HAP-1 (cell line): ENCODE data around the gene HOXC5.

Source experiments
- DNase-seq, 2 experiments: peaks; one replicate each; pipeline ENCODE4 v3.0.0-alpha.2; 2016 to 2020; ENCODE audit warnings: low spot score in 2 of 2
- H3K27me3 ChIP-seq: fragments of 250-450 bp; sonication (Bioruptor Pico); 2 replicates; pipeline ENCODE4 v1.5.1; 2020; ENCODE audit warnings: low read depth, mild to moderate bottlenecking, moderate library complexity
- H3K36me3 ChIP-seq: fragments of 250-450 bp; sonication (Bioruptor Pico); replicated peaks from 2 replicates; pipeline ENCODE4 v1.5.1; 2020; ENCODE audit warnings: mild to moderate bottlenecking
- H3K4me1 ChIP-seq: fragments of 250-450 bp; sonication (Bioruptor Pico); 2 replicates; pipeline ENCODE4 v1.5.1; 2020; ENCODE audit warnings: mild to moderate bottlenecking
- H3K4me3 ChIP-seq: fragments of 250-450 bp; sonication (Bioruptor Pico); 2 replicates; pipeline ENCODE4 v1.5.1; 2020; ENCODE audit warnings: mild to moderate bottlenecking, moderate library complexity
- H3K9me3 ChIP-seq: fragments of 250-450 bp; sonication (Bioruptor Pico); 2 replicates; pipeline ENCODE4 v1.5.1; 2020; ENCODE audit warnings: mild to moderate bottlenecking, moderate library complexity
- in situ Hi-C: fragments of 300-500 bp; cut with MboI; formaldehyde crosslinking; loops from 3 replicates; pipeline ENCODE4 v1.14.3; 2020; ENCODE audit warnings: low sequenced_read_pairs, inconsistent platforms, mixed read lengths

HOXC5 gene

GRCh38 chr12:54015018-54015931 lies 17.6 kb upstream of the HOXC5 start:
- H3K4me1 ChIP-seq, result peaks cover 23% of the 10 kb centered on the region
- H3K4me3 ChIP-seq, result no peak overlapping the region
- in situ Hi-C loops, result no loop called here
- no peaks in the 10 kb centered on the region for H3K36me3 ChIP-seq
- H3K27me3 ChIP-seq, result no peaks in the 10 kb centered on the region
- DNase-seq, result no peak
- no peaks in the 10 kb centered on the region for H3K9me3 ChIP-seq

DNA sequence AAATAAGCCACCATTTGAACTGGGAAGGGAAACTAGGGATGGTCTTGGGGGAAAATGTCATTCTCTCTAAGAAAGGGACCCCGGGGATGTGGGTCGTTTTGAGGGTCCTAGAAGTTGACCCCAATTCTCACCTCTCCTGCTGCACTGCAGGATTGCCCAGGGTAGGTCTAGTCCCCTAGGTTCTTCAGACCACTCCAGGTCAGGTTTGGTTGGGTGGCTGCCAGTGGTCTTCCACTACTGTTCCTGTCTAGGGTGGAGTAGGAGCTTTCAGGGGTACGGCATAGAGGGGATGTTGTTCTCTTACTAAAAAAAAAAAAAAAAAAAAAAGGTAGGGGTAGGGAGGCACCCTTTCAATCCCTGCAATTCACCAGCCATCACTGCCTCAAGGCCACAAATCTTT lies 16.8 kb upstream of the HOXC5 start:
- no peak for DNase-seq
- Histone ChIP-seq H3K9me3 (no peaks in the 10 kb centered on the region), H3K4me1 (peaks cover 22% of the 10 kb centered on the region), H3K36me3 (no peaks in the 10 kb centered on the region), H3K4me3 (peak overlapping the region; percentile 60), H3K27me3 (no peaks in the 10 kb centered on the region)
- in situ Hi-C loops, result no loop called here

DNA sequence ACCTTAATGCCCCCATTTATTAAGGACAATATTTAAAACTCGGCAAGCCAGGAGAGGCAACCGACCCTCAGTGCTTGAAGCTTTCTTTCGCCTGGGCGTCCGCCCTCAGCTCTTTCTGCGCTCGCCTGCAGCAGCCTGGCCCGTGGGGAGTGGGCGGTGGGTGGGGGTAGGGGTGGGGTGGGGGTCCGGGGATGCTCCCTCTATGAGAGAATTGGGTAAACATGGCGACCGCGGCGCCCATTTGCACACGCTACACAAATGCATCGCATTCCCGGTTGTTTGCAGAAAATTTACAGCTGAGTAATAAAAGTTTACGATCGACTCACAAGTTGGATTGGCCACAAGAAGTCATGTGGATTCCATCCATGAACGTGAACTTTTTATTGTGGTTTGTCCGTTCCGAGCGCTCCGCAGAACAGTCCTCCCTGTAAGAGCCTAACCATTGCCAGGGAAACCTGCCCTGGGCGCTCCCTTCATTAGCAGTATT lies 16.3 kb upstream of the HOXC5 start:
- no peaks in the 10 kb centered on the region for H3K27me3 ChIP-seq
- H3K4me1 ChIP-seq, result peaks cover 18% of the 10 kb centered on the region
- H3K36me3 ChIP-seq, result no peaks in the 10 kb centered on the region
- peak; percentile 69 to 76 for DNase-seq
- H3K9me3 ChIP-seq, result no peaks in the 10 kb centered on the region
- peak overlapping the region; percentile 60 for H3K4me3 ChIP-seq
- in situ Hi-C loops, result no loop called here

GRCh38 chr12:54017027-54017788 lies 15.6 kb upstream of the HOXC5 start:
- Histone ChIP-seq H3K4me1 (peaks cover 17% of the 10 kb centered on the region), H3K9me3 (no peaks in the 10 kb centered on the region), H3K36me3 (no peaks in the 10 kb centered on the region), H3K27me3 (no peaks in the 10 kb centered on the region), H3K4me3 (peak overlapping the region; percentile 60)
- DNase-seq, result peak; percentile 63 to 67
- in situ Hi-C loops, result no loop called here

- H3K9me3 ChIP-seq, result no peaks in the 10 kb centered on the region
- peak overlapping the region; percentile 60 for H3K4me3 ChIP-seq
- DNase-seq, result peak; percentile 88 to 96
- H3K36me3 ChIP-seq, result no peaks in the 10 kb centered on the region
- peaks cover 17% of the 10 kb centered on the region for H3K4me1 ChIP-seq
- no peaks in the 10 kb centered on the region for H3K27me3 ChIP-seq
- in situ Hi-C loops, result no loop called here
Observed at GRCh38 chr12:54017878-54018467, 14.9 kb upstream of the HOXC5 start.

DNA sequence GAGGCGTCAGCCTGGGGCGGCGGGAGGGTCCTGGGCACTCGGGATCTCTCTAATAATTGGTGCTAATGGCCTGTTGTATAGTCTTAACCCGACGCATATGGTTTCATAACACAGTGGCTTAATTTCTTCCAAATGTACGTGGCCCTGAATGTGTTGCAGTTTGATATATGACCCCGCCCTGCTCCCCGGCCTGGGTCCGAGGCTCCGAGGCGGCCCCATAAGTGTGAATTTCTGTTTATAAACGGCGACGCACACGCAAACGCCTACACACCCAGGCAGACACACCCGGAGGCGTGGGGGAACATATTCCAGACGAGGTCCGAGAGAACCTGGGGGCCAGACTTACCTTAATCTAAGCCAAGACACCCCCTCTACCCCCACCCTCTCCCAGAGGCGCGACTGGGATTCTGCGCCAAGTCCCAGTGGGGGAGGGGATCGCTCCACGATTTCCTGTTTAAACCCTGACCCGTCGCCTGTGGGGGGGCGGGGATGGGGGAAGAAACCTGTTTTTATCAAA lies 14.3 kb upstream of the HOXC5 start:
- DNase-seq, result no peak
- Histone ChIP-seq H3K9me3 (no peaks in the 10 kb centered on the region), H3K27me3 (no peaks in the 10 kb centered on the region), H3K4me3 (peak overlapping the region; percentile 60), H3K4me1 (peaks cover 17% of the 10 kb centered on the region), H3K36me3 (no peaks in the 10 kb centered on the region)
- in situ Hi-C loops, result no loop called here

GRCh38 chr12:54019091-54019811 lies 13.6 kb upstream of the HOXC5 start:
- H3K4me3 ChIP-seq, result no peak overlapping the region
- H3K36me3 ChIP-seq, result no peaks in the 10 kb centered on the region
- in situ Hi-C loops, result no loop called here
- peaks cover 17% of the 10 kb centered on the region for H3K4me1 ChIP-seq
- no peaks in the 10 kb centered on the region for H3K9me3 ChIP-seq
- DNase-seq, result no peak
- no peaks in the 10 kb centered on the region for H3K27me3 ChIP-seq

DNA sequence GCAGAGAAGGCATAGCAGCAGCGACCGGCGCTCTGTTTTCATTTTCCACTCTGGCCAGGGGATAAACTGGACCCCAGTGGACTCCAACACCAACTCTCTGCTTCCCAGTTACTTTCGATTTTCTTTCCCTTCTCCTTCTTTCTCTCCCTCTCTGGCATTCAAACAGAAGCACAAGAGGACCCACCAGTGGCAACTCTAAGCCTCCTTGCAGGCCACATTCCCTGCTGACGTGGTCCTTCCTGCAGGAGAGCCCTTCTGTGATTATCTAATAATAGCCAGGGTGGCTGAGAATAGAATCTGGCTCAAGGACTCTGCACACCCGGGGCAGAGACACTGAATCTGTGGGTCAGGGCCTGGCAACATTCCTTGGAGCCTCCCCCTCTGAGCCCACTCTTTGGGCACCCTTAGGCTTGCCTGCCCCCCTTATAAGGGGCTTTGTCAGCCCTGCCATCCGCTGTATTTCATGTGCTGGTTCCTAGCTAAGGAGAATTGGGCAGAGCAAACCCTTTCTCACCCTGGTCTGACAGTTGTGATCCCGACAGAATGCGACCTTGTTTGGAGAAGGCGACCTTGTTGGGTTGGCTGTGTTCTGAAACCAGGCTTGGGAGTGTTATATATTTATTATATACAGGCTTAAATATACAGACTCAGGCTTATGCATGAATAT lies 12.8 kb upstream of the HOXC5 start:
- H3K4me1 ChIP-seq, result peaks cover 17% of the 10 kb centered on the region
- in situ Hi-C loops, result no loop called here
- no peaks in the 10 kb centered on the region for H3K36me3 ChIP-seq
- no peak for DNase-seq
- no peaks in the 10 kb centered on the region for H3K27me3 ChIP-seq
- no peaks in the 10 kb centered on the region for H3K9me3 ChIP-seq
- no peak overlapping the region for H3K4me3 ChIP-seq

DNA sequence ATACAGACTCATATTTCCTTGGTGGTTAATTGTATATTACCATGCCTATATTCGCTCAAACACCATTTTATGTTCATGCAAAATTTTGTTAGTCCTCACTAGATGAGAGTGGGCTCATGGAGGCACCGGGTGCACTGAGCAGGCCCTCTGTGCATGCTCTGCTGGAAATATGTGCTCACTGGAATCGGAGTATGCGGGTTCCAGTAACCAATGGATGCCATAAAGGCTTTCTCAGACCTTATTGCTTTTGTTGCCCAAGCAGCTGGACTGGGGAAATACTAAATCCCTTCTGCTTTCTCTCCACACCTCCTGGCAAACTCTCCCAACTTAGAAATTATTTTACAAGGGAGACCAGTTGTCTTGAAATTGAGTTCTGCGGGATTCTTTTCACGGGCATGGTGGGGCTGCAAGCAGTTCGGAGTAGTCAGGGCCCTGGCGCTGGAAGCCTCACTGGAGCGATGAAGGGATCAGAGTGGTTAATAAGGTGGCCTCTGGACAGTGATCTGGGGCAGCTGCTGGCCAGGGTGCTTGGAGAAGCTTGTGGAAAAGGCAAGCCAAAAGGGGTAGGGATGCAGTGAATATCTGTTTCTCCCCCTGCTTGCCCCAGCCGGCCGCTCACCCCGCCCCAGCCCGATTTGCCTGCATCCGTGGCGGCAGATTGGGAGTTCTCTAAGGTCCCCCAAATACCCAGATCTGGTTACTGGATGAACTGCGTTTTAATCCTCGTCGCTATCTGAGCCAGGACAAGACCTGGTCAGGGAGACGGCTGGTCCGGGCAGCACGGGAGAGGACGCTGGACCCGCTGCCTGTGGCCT lies 12.1 kb upstream of the HOXC5 start:
- Histone ChIP-seq H3K9me3 (no peaks in the 10 kb centered on the region), H3K4me3 (no peak overlapping the region), H3K4me1 (peaks cover 14% of the 10 kb centered on the region), H3K36me3 (no peaks in the 10 kb centered on the region), H3K27me3 (no peaks in the 10 kb centered on the region)
- no peak for DNase-seq
- in situ Hi-C loops, result no loop called here

- Histone ChIP-seq H3K4me3 (no peak overlapping the region), H3K4me1 (peaks cover 11% of the 10 kb centered on the region), H3K27me3 (no peaks in the 10 kb centered on the region), H3K9me3 (no peaks in the 10 kb centered on the region), H3K36me3 (no peaks in the 10 kb centered on the region)
- in situ Hi-C loops, result no loop called here
- DNase-seq, result no peak
Observed at GRCh38 chr12:54021432-54022013, 11.3 kb upstream of the HOXC5 start.

DNA sequence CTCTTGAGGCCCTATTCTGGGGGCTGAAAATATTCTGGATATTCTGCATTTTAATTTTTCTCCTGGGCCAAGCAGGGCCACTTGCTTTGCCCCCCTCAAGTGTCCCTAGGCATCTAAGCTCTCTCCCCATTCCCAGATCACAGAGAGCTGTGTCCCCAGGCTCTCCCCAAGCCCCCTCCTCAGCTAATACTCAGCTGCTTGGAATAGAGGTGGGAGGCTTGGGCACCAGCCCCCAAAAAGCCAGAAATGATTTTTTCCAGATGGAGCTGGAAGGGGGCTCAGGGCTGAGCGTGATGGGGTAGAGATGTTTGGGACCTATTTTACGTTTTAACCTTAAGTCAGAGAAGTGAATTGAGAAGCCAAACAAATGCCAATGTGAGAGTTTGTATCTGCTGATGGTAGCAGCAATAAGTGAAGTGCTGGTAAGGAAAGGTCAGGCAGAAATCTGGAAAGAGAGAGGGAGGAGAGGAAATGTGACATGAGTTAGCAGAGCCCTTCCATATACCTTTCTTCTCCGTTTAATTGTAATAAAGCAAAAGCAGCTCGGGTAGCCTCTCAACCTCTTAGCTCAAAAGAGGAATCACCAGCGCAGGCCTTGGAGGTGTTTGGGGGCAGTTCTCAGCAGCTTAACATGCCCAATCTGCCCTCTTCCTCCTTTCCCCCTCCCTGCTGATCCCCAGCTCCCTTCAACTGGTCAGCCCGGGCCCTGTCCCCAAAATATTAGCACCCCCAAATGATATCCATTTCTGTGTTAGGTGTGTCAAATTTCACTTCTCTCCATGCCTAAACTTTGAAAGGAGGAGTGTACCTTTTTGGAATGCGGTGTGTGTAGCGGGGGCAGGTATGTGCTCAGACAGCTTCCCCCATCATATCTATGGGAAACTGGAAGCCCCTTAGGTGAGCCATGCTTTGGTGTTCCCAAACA lies 9.6 kb upstream of the HOXC5 start:
- Histone ChIP-seq H3K9me3 (no peaks in the 10 kb centered on the region), H3K27me3 (no peaks in the 10 kb centered on the region), H3K4me1 (peaks cover 10% of the 10 kb centered on the region), H3K36me3 (no peaks in the 10 kb centered on the region), H3K4me3 (no peak overlapping the region)
- no peak for DNase-seq
- in situ Hi-C loops, result no loop called here
